Fibroblast of skin of left biceps (primary cell): ENCODE results near the gene C16orf78.
"Not testable (repeated sequence)": the region's sequence is repeated elsewhere in the genome, so short reads cannot be mapped to it uniquely, and the experiment has no call there.

Source experiments
- DNase-seq, 2 experiments: peaks; one replicate each; pipeline ENCODE4 v3.0.0-alpha.2; 2013; ENCODE audit warnings: low read depth in 2 of 2

Gene C16orf78

DNA sequence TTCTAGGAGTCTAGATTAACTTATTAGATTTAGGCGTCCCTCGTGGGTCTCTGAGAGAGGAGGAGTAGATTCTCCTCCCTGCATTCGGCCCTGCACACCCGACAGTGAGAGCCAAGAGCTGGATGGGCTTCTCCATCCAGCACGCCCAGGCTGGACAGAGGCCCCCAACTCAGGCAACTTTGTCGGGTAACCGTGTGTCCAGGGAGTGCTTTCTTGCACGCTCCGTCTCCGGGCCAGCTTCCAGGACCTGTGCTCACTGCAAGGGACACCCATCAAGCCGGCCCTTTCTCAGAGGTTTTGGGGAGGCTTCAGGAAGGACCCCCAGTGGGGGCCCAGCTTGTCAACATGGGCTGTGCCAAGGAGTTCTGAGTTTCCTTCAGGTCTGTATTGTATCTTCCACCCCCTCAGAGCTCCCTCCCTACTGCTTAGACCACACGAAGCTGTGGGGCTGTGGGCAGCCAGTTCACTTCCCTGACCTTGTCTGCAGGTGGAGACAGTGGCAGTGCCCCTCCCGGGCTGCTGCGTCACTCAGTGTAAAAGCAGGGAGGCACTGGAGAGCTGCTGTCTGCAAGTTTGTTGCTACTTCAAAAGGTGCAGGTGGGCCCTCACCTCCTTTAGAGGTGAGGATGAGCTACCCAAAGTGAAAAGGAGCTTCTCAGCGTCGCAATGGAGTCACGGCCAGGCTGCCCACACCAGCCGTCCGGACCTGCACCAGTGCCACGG, 24.0 kb upstream of the C16orf78 start:
- no peak for DNase-seq

DNA sequence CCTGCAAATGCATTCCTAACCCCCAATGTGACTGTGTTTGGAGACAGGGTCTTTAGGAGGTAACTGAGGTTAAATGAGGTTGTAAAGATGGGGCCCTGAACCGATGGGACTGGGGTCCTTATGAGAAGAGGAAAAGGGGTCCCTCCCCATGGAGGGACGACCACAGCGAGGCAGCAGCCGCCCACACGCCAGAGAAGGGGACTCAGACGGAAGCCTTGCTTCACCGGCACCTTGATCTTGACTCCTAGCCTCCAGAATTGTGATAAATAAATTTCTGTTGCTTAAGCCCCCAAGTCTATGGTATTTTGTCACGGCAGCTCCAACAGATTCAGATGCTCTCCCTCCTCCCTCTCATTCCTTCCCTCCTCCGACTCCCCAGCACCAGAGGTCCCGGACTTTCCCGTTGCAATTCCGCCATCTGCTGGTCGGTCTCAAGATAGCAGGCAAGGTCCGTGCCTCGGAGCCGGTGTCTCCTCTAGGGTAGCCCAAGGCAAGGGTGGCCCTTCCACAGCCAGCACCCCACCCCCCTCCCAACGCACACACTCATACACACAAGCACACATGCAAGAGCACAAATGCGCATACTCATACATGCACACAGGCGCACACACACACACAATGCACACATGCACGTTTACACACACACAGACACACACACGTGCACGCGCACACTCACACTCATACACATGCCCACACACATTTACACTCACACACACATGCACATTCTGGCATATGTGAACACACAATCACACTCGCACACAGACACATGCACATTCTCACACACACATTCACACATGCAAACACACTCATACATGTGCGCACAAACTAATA, 23.1 kb upstream of the C16orf78 start:
- peak in 1 of 2 experiments; percentile 5 for DNase-seq

DNA sequence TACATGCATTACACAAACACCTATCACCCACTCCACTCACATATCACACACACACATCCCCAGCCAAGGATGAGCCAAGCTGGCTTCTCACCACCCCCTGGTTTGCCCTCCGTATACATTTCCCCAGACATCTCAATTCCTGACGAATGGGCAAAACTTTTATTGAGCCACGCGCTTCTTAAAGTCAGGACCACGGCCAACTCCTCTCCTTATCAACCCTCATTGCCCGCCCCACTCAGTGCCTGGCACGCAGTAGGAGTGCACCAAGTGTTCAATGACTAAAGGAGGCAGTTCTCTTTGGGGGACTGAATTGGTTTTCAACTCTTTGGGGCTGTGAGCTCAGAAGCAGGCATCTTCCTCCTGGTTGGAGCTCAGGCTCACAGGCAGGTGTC, 22.5 kb upstream of the C16orf78 start:
- no peak for DNase-seq

DNA sequence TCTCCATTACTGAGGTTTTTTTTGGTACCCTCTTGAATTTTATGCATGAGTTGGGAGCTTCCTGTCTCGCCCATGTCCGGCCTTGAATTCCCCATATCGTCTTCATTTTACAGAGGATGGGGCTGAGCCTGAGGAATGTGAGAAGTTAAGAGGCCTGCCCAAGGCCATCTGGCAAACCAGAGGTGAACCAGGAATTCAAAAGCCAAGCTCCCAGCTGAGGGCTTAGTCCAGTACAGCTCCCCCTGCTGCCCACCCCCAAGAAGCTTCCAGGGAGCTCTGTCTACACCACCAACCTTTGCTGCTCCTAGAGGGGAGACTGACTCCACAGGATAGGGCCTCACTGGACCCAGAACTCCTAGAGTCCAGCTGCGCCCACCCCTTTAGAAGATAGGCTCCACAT, 20.7 kb upstream of the C16orf78 start:
- DNase-seq: no peak

DNA sequence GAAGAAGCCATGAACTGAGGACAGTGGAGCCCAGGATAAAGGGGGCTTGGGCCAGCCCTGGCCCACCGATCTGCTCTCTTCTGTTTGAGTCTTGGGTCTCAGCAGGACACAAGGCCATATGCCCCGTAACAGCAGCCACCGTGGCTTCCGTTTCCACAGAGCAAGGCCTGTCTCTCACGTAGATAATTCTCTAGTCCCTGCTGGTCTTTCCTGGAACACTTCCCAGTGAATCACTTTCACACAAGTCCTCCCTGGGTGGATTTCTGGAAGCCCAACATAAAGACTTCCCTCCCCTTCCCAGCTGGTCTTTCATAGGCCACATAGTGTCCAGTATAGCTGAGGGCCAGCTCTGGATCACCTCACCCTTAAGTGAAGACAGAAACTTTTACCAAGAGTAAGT, 19.9 kb upstream of the C16orf78 start:
- DNase-seq: no peak

DNA sequence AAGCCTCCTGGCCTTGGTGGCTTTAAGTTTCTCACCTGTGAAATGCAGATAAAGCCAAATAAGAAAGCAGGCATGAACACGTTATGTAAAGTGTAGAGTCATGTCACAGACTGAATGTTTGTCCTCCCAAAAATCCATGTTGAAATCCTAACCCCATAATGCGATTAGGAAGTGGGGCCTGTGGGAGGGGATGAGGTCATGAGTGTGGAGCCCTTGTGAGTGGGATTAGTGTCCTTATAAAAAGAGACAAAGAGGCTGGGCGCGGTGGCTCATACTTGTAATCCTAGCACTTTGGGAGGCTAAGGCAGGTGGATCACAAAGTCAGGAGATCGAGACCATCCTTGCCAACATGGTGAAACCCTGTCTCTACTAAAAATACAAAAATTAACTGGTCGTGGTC, 19.5 kb upstream of the C16orf78 start:
- DNase-seq: no peak

DNA sequence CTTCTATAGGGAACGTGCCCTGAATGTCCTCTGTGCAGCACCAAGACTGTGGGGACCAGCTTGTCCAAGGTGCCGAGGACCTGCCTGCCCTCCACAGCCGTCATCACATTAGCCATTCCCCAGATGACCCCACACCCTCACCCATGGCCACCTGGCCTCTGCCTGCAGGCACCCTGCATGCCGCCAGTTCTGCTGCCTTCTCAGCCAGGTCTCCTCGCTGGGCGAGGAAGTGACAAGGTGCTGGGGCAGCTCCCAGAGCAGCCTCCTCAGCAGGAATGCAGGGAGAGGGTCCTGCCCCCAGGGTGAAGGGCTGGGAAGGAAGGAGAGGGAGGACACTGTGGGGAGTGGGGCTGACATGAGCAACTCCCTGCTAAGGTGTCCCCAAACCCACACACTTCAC, 18.6 kb upstream of the C16orf78 start:
- no peak for DNase-seq

DNA sequence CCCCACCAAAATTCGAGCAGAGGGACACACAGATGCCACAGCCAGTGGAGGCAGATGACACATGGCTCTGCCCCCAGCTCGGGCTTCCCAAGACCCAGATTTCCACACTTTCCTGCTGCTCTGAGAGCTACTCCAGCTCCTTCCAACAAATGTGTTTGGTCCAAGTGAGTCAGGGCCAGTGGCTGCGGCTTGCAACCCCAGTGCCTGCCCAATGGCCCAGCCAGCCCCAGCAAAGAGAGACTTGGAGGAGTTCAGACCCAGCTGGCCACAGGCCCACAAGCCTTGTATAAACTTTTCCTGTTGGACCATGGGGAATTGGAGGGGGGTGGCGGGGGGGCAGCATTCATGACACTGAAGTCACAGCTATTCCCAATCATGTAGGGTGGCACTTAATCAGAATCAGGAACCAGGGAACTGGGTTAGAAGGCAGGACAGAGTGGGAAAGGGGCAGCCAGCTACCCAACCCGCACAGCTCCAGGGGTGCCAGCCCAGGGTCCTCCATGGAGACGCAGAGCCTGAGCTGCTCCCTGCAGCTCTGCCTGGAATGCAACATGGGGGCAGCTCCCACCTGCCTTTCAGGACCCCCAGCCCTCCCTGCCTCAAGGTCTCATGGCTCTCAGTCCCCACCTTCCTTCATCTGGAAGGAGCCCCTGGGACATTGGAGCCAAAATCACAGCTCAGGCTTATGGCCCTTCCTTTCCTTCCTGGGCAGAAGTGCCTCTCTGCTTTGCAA, 17.5 kb upstream of the C16orf78 start:
- DNase-seq: no peak

DNA sequence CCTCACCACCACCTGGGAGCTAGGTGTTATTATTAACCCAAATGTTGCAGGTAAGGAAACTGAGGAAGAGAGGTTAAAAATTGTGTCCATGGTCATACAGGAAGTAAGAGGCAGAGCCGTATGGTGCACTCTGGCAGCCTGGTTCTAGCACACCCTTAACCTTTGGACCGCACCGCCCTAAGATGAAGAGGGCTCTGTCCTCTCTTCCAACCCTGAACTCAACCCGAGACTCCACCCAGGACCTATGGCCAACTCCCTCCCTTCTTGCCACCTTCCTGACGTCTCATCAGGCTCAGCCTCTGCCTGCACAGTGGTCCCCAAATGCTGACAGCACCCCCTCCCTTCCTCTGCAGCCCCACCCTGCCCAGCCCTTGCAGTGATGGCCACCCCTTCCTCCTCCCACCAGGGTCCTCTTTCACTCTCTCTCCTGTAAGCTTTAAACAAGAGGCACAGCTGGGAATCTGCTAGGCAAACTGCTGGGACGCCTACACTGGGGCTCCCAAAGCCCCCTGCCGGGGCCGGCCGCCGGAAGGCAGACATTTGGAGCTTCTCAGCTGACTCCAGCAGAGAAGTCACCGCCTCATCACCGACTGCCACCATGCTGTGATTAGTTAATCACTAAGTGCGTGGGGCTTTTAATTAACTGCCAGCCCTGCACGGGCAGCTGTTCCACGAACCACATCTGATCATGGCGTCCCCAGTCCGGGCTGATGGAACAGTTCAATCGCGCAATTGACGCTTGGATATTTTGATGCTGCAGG, 16.7 kb upstream of the C16orf78 start:
- DNase-seq: no peak

DNA sequence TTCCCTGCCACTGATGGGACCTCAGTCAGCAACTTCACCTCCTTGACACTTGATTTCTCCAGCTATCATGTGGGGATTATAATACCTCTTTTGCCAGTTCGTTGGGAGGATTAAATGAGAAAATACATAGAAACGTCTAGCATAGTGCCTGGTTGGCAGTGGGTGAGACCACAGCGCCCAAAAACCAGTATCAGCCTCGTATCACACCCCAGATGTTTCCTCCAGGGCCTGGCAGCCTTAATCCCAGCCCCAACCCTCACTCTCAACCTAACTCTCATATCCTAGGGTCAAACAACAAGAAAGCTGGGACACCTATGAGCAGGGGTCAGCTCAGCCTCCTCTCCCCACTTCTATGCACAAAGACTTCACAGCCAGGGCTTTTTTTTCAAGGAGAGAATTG, 14.0 kb upstream of the C16orf78 start:
- no peak for DNase-seq

DNA sequence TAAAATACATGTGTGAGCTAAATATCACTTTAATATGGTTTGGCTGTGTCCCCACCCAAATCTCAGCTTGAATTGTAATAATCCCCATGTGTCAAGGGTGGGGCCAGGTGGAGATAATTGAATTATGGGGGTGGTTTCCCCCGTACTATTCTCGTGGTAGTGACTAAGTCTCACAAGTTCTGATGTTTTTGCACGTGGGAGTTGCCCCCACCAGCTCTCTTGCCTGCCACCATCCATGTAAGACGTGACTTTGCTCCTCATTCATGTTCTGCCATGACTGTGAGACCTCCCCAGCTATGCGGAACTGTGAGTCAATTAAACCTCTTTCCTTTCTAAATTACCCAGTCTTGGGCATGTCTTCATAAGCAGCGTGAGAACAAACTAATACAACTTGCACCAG, 11.9 kb upstream of the C16orf78 start:
- not testable (repeated sequence) for DNase-seq

DNA sequence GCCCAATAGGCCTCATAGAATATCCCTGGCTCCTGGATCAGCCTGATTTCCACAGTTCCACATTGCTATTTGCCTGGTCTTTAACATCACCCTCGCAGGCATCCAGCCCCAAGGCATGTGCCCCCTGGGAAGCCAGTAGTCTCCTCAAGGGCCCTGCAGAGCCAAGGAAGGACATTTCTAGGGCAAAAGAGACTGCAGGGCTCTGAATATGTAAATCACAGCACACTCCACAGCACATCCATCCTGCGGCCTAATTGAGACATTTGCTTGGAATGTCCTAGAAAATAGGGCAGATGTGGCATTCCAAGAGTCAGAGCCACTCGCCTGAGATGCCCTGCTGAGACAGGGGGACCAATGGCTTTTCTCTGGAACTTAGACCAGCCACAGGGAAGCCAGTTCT, 11.4 kb upstream of the C16orf78 start:
- no peak for DNase-seq

DNA sequence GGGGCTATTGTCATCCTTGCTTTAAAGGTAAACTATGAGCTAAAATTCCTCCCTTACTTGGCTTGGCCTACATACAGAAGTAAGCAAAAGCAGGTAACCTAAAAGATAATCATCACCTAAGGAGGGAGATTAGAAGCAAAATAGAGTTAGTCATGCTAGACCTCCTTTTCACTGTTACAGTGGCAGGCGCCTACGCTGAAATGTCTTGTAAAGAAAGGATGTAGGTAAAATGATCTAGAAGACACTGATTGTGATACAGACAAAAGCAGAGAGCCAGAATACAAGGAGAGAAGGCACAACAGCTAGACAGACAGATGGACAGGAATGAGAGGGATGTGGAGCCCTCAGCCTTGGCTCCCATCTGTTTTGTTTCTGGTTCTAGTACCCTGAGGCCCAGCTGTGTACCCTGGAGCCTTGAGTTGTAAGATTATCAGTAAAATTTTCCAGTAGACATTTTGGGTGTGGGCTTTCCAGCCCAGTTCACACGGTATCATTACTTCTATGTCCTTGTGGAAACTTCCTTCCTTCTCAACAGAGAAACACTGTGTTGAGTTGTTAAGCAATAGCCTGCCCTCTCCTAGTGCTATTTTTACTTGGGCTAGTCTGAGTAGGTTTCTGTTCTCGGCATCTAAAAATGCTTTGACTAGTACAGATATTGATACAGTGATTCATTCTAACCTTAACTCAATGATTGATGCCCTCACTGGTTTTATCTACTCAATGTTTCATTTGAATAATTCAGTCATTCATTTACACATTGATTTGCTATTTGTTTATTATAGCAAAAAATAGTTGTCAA, 7.7 kb upstream of the C16orf78 start:
- no peak for DNase-seq

DNA sequence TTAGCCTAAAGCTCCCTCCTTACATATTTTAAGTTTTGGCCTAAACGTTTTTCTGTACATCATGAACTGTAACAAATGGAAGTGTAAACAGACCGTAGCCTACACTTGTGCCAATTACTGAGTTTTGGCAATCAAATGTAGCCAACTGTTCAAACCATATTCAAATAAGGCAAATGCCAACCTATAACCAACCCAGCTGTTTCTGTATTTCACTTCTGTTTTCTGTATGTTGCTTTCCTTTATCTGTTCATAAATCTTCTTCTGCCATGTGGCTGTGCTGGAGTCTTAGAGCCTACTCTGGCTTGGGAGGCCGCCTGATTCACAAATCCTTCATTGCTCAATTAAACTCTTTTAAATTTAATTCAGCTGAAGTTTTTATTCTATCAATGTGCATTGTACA, 6.9 kb upstream of the C16orf78 start:
- no peak for DNase-seq

DNA sequence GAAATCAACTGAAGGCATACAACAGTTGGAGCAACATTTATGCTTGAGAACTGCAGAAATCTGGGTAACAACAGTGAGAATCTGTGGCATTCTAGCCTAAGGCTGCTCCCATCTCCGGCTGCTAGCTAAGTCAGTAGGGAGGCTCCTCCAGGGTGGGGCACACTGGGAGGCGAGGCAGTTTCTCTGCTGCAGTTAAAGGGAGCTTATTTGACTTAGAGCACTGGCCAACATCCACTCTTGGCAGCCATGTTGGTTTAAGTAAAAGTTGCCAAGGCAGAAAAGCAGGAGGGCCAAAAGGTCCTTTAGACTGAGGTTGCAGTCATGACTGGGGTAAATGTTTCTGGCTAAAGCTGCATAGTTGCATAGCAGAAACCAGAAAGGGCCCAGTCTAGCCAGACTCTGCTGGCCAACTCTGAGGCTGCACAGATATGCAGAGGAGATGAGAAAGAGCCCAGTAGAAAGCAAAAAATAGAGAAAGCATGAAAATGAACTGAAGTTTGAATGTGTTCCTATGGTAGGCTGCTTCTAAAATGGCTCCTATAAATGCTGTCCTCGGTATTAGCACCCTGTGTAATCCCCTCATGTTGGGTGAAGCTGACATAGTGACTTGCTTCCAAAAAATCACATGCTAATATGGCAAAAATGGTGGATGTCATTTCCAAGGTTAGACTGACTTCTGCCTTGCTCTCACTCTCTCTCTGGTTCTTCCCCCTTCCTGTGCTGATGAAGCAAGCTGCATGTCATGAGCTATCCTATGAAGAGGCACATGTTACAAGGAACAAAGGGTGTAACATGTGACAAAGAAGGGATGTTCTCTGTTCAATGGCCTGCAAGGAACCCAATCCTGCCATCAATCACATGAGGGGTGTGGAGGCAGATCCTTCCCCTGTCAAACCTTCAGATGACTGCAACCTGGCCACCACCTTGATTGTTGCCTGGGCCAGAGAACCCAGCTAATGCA, 3.7 kb upstream of the C16orf78 start:
- DNase-seq: no peak

DNA sequence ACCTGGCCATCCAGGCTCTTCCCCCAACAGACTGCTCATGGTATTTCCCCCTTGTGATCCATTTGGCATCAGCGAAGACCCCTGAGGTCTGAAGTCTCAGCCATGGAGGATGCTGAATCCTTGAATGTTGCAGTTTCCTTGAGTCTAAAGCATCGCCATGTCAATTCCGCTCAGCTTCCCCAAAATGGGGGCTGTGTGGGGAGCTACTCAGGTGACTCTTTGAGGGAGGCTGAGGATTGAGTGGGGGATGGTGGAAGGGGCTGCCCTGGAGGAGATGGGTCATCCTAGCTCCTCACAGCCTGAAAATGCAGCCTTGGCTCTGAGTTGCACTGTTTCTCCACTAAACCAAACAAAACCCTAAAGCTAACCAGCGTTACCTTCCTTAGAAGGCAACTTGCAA, 2.6 kb downstream of the C16orf78 start:
- no peak for DNase-seq

DNA sequence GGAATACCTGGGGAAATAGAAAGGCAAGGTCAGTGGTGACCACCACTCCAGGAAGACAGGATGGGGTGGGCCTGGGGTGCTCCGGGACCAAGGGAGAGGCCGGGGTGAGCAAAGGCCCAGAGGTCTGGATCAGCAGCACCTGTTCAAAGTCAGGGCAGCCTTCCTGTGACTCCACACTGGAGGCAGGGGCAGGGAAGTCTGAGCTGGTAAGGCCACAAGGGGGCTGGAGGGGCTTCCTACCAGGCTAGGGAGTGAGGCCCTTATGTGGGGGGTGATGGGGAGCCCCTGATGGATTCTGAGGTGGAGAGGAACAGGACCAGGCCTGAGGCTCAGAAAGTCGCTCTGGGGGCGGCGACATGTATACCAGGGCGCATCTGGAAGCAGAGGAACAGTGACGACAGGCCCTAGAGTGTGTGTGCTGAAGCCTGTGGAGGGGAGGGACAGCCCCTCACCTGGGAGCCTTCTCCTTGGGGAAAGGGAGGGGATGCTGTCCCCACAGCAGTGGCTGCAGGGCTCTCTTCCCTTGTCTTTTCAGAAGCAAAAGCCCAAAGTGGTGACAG, 3.7 kb downstream of the C16orf78 start:
- DNase-seq: no peak

DNA sequence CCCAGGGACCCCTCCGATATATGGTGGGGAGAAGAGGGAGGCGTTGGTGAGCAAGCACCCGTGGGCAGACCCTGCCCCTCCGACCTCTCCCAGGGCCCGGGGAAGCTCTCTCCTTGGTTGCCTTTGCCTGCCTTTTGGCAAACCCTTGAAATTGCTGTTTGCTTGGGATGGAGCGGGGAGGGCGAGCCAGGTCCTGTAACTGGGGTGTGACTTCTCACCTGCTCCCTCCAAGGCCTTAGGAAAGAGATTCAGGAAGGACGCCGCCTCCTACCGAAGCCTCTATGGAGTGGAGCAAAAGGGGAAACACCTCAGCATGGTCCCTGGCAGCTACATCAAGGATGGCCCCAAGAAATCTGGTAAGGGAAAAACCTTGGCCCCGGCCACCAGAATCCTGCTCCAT, 4.6 kb downstream of the C16orf78 start:
- no peak for DNase-seq

DNA sequence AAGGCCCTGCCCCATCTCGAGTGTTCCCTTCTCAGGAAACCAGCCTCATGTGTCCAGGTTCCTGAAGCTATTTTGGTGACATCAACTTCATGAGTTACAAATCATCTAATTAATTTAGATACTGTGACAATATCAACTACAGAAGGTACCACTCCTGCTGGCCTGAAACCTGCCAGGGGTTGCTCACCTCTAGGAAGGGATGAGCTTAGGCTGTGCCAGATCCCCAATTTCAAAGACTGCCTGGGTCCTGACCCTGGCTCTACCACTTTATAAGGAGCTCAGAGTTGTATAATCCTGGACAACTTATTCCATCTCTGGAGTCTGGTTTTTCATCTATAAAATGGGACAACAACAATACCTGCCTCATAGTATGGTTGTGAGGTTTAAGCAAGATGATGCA, 5.2 kb downstream of the C16orf78 start:
- DNase-seq: no peak

DNA sequence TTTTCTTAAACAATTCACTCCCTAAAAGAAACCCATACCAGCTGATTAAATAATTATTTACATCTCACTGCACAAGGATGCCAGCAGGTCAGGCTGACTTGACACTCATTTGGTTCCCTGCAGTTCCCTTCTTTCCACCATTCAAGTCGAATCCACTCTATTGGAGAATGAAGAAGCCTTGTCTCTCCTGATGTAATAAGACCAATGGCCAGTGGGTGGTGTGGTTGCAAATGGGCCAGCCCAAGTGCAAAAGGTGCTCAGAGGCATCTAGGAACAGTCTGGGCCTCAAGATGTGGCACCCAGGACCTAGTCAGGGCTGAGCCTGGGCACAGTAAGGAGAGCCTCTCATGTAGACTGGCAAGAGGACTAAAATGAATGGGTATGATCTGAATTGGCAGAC, 9.3 kb downstream of the C16orf78 start:
- DNase-seq: no peak
